GF-D8 (cell line): ENCODE measurements around the gene SPATA2L.
A peak's percentile ranks its signal among the peaks of the same experiment; 100 is the strongest.
"Not testable (repeated sequence)": the region's sequence is repeated elsewhere in the genome, so short reads cannot be mapped to it uniquely, and the experiment has no call there.

Source experiments
- DNase-seq: peaks from one replicate; lab custom pipeline; 2025; lab: John Stamatoyannopoulos, UW

SPATA2L gene

GRCh38 chr16:89690392-89690901 lies 11.1 kb downstream of the SPATA2L start:
- no peak for DNase-seq

- DNase-seq: not testable (repeated sequence)
These were observed 11.9 kb downstream of the SPATA2L start for GRCh38 chr16:89689621-89690020.

GRCh38 chr16:89689142-89689541 lies 12.4 kb downstream of the SPATA2L start:
- no peak for DNase-seq

- DNase-seq: no peak
These were observed 13.1 kb downstream of the SPATA2L start for GRCh38 chr16:89688395-89688794.

GRCh38 chr16:89687092-89687940 lies 14.2 kb downstream of the SPATA2L start:
- DNase-seq: peak; percentile 15

GRCh38 chr16:89686520-89687091 lies 14.9 kb downstream of the SPATA2L start, which contains the start of gene CDK10:
CDK10 (plus strand) TSS chr16:89686689; CDS start chr16:89686711, 22 bp downstream.
- DNase-seq: peak; percentile 51

GRCh38 chr16:89685916-89686315 lies 15.6 kb downstream of the SPATA2L start:
- DNase-seq: no peak

GRCh38 chr16:89678258-89678657 lies 23.2 kb downstream of the SPATA2L start:
- DNase-seq: no peak

GRCh38 chr16:89672177-89672941 lies 29.1 kb downstream of the SPATA2L start:
- DNase-seq: no peak

GRCh38 chr16:89671565-89671964 lies 29.9 kb downstream of the SPATA2L start:
- not testable (repeated sequence) for DNase-seq

GRCh38 chr16:89670496-89671431 lies 30.7 kb downstream of the SPATA2L start:
- DNase-seq: no peak

- DNase-seq: no peak
These were observed 31.8 kb downstream of the SPATA2L start for GRCh38 chr16:89669755-89670154.

GRCh38 chr16:89668790-89669158 lies 32.7 kb downstream of the SPATA2L start:
- DNase-seq: no peak

- DNase-seq: no peak
These were observed 33.9 kb downstream of the SPATA2L start for GRCh38 chr16:89667633-89668032.

- DNase-seq: not testable (repeated sequence)
These were observed 34.5 kb downstream of the SPATA2L start for GRCh38 chr16:89667000-89667399.

GRCh38 chr16:89664238-89664637 lies 37.3 kb downstream of the SPATA2L start:
- not testable (repeated sequence) for DNase-seq

- no peak for DNase-seq
These were observed 40.3 kb downstream of the SPATA2L start for GRCh38 chr16:89661215-89661614.

- no peak for DNase-seq
These were observed 41.4 kb downstream of the SPATA2L start for GRCh38 chr16:89660146-89660545.

- DNase-seq: no peak
These were observed 43.2 kb downstream of the SPATA2L start for GRCh38 chr16:89658221-89658879.

- peak; percentile 46 for DNase-seq
These were observed 43.9 kb downstream of the SPATA2L start, which contains the start of the genes CHMP1A and SPATA33 for GRCh38 chr16:89657442-89658220. CHMP1A (minus strand) TSS chr16:89657708; CDS start chr16:89657588, 120 bp downstream. SPATA33 (plus strand) TSS chr16:89657836; CDS start chr16:89657912, 76 bp downstream.
